Measurements from ENCODE around the gene PLPPR3. TPM values are rescaled to one million over a fixed set of nuclear protein-coding genes. Genes with fewer than 3 reads are reported as not detected.

PLPPR3 gene
- total RNA-seq, 1 experiment from 2014 or later = 57.9 TPM

DNA sequence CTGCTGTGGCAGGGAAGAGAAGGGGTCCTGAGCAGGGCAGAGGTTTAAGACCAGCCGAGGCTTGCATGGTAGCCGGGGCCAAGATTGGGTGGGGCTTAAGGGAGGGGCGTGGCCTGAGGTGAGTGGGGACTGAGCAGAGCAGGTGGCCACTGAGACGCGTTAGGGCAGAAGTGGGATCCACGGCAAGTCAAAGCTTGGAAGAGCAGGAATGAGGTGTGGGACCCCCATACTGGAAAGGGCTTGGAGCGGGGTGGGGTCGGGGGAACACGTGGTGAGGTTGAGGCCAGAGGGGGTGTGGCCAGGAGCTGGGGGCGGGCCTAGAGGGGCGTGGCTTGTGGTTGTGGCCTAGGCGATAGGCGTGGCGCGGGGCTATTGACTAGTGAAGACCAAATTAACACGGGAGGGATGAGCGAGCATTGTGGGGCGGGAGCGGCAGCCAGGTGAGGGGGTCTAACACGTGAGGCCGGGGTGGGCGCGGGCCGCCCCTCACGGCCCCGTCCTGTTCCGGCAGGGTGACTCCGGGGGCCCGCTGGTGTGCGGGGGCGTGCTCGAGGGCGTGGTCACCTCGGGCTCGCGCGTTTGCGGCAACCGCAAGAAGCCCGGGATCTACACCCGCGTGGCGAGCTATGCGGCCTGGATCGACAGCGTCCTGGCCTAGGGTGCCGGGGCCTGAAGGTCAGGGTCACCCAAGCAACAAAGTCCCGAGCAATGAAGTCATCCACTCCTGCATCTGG, 41.0 kb upstream of the PLPPR3 start:
- H3K27me3 Mint-ChIP-seq (ENCODE audit: low read depth) = peaks cover 38% of the 10 kb centered on the region

More for the DNA sequence above, 41.0 kb upstream of the PLPPR3 start:
- Histone ChIP-seq H2BK12ac (ENCODE audit: insufficient read length, low read depth, low read length) (no peak overlapping the region), H3K27ac (ENCODE audit: insufficient read length, low read depth, low read length) (no peak overlapping the region), H4K91ac (ENCODE audit: insufficient read length, low read depth, low read length) (no peak overlapping the region), H2AFZ (ENCODE audit: low read length) (no peak overlapping the region), H3K79me1 (ENCODE audit: insufficient read depth, low read depth, low read length, poor library complexity, severe bottlenecking) (no peaks in the 10 kb centered on the region), H2BK5ac (ENCODE audit: insufficient read length, low read length) (no peak overlapping the region), H3K4me1 (ENCODE audit: insufficient read depth, low read length) (no peaks in the 10 kb centered on the region), H2BK20ac (ENCODE audit: low read depth, low read length, poor library complexity, severe bottlenecking) (no peak overlapping the region), H3K18ac (ENCODE audit: insufficient read length, low read depth, low read length) (no peak overlapping the region), H3K9ac (ENCODE audit: extremely low read depth, insufficient read length, low read length) (no peak overlapping the region), H2BK120ac (ENCODE audit: low read depth, low read length, poor library complexity, severe bottlenecking) (no peak overlapping the region), H3K79me2 (ENCODE audit: insufficient read depth, low read length) (no peaks in the 10 kb centered on the region), H3K4ac (ENCODE audit: low read depth, low read length) (no peak overlapping the region), H3K14ac (ENCODE audit: insufficient read depth, low read length) (no peak overlapping the region), H3K56ac (ENCODE audit: insufficient read length, low read depth, low read length) (no peak overlapping the region), H4K5ac (ENCODE audit: insufficient read length, low read depth, low read length) (no peak overlapping the region), H3K4me2 (ENCODE audit: insufficient read depth, insufficient read length, low read length) (peak overlapping the region; percentile 16), H2AK5ac (ENCODE audit: insufficient read length, low read length) (no peak overlapping the region), H4K8ac (replicated peaks; ENCODE audit: insufficient read length, low read depth, low read length) (no peak overlapping the region), H4K20me1 (ENCODE audit: control insufficient read depth, insufficient read depth, insufficient read length) (no peaks in the 10 kb centered on the region), H2BK15ac (ENCODE audit: low read depth, low read length) (no peak overlapping the region), H3T11ph (ENCODE audit: low read length) (no peak overlapping the region), H3K9me3 (ENCODE audit: control insufficient read depth, low read depth, low read length) (no peaks in the 10 kb centered on the region), H3K23me2 (ENCODE audit: insufficient read length, low read depth, low read length, poor library complexity, severe bottlenecking) (peaks cover 3% of the 10 kb centered on the region), H3K23ac (ENCODE audit: insufficient read length, low read depth, low read length) (no peak overlapping the region), H3K27me3 (ENCODE audit: insufficient read depth, low read length) (peaks cover 3% of the 10 kb centered on the region; the same call in 1 of the 2 replicates)
- TF ChIP-seq, protein P1, sequence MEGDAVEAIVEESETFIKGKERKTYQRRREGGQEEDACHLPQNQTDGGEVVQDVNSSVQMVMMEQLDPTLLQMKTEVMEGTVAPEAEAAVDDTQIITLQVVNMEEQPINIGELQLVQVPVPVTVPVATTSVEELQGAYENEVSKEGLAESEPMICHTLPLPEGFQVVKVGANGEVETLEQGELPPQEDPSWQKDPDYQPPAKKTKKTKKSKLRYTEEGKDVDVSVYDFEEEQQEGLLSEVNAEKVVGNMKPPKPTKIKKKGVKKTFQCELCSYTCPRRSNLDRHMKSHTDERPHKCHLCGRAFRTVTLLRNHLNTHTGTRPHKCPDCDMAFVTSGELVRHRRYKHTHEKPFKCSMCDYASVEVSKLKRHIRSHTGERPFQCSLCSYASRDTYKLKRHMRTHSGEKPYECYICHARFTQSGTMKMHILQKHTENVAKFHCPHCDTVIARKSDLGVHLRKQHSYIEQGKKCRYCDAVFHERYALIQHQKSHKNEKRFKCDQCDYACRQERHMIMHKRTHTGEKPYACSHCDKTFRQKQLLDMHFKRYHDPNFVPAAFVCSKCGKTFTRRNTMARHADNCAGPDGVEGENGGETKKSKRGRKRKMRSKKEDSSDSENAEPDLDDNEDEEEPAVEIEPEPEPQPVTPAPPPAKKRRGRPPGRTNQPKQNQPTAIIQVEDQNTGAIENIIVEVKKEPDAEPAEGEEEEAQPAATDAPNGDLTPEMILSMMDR (conservative IDR thresholded peaks at IDR 0.05) = no peak
- DNase-seq = peak; percentile 92
- Mint-ChIP-seq H3K36me3 (ENCODE audit: insufficient read depth in 1 of 3, low read depth in 3 of 3) (peaks cover 4 to 12% (median 9%) of the 10 kb centered on the region in 3 experiments), H3K4me3 (peak overlapping the region; percentile 30 to 83), H3K27ac (peak overlapping the region in 2 of 3 experiments; percentile 90 to 93; a peak in 5 of 7 replicates), H3K4me1 (peaks cover 8 to 18% of the 10 kb centered on the region in 2 experiments), H3K9me3 (peaks cover 0 to 2% of the 10 kb centered on the region in 2 experiments; a peak in 1 of 5 replicates)
- no CpG with 5 or more reads among the region's 48 CpGs for WGBS (ENCODE audit: extremely low coverage, insufficient read length, low lambda C conversion rate)

Measured in H9 (cell line).